Activated CD4-positive, alpha-beta T cell treated with anti-CD3 and anti-CD28 coated beads, Interleukin-10, Interleukin-2, amounts not matched to agents 100 ng/mL and 50 ng/mL, durations not matched to agents 16 hours and 8 hours (primary cell): ENCODE data around the gene DLEC1.

Experiments used
- DNase-seq: peaks from one replicate; pipeline ENCODE4 v3.0.0-alpha.2; 2020

The DLEC1 gene

DNA sequence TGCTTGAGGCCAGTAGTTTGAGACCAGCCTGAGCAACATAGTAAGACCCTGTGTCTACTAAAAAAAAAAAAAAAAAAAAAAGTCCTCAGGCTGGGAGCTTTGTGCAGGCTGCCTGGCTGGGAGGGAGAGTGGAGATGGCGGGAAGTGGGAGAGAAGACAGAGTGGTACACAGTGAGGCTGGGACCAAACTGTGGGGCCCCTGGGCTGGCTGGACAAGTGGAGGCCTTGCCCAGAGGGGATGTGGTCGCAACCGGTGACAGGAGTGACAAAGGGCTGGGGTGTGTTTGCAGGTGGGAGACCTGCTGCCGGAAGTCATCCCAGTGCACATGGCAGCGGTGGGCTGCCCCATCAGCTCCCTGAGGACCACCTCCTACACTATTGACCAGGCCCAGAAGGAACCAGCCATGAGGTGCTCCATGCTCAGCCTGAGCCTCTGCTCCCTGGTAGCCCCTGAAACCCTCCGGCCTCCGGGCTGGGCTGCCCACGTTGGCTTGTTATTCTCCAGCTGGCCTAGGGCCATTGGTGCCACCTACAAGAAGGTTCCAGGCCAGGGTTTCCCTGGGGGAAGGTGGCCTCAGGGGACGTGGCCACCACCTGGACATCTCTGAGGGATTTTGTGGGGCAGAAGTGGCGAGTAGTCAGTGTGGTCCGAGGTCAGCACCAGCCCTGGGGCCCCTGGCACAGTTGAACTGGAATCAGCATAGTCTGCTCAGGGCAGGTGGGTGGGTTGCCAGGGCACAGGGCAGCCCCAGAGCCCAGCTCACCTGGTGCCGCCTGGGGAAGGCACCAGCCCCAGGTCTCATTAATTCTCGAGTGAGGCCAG is 75.3 kb downstream of the DLEC1 start:
- no peak for DNase-seq

DNA sequence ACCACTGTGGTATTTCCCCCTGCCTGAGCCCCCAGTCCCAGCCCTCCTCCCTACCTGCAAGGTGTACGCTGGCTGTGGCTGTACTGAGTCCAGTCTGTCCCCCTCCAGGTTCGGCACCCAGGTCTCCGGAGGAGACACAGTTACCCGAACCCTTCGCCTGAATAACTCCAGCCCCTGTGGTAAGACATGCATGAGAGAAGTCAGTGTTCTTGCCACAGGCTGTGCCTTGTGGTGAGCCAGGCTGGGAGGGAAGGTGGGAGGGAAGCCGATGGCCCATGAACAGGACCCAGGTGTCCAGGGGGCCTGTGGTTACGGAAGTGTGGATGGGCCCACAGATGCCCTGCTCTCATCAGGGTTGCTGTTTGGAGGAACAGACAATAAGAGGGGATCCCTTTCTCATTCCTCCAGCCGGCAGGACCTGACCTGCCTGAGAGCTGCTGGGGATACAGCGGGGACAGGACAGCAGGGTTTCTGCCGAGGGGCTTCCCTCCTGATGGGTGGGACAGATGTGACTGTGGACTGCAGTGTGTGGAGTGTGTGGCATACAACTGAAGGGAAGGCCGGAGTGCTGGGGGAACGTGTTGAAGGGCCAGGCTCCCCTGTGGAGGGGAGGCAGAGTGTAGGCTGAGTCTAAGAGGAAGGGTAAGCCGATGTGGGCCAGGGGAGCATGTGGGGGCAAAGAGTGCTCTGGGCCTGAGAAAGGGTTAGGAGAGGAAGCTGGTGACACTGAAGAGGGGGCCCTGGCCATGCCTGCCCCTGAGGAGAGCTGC is 76.1 kb downstream of the DLEC1 start:
- no peak for DNase-seq

DNA sequence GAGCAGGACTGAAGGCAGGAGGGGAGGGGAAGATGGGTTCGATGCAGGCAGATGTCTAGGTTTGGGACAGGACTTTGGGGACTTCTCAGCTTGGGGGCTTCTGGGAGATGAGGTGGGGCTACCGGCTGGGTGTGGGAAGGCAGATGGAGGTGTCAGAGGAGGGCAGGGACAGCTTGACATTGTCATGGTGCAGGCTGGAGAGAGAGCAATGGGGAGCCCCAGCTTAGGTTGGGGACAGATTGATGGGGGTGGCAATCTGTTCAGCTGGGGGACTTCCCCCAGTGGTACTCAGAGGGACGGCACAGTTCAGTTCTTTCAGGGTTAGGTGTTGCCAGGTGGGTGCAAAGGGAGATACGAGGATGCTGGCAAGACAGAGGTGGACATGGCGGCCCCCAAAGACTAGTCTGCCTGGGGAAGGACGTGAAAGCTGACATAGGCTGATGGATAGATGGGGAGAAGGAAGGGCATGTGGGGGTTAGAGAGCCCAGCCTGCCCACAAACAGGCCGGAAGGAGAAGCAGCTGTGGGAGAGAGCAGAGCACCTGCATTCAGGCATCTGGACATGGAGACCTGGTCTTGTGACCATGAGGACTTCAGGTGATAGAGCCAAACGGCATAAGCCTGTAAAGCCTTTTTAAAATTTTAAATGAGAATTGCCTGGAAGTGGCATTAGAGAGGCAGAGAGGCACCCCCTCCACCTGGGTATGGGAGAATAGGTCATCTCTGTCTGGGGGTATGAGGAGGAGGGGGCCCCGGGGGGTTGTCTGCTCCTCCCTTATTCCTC is 76.8 kb downstream of the DLEC1 start:
- DNase-seq = no peak

- DNase-seq = no peak
Observed at GRCh38 chr3:38116471-38117162, 77.6 kb downstream of the DLEC1 start.

DNA sequence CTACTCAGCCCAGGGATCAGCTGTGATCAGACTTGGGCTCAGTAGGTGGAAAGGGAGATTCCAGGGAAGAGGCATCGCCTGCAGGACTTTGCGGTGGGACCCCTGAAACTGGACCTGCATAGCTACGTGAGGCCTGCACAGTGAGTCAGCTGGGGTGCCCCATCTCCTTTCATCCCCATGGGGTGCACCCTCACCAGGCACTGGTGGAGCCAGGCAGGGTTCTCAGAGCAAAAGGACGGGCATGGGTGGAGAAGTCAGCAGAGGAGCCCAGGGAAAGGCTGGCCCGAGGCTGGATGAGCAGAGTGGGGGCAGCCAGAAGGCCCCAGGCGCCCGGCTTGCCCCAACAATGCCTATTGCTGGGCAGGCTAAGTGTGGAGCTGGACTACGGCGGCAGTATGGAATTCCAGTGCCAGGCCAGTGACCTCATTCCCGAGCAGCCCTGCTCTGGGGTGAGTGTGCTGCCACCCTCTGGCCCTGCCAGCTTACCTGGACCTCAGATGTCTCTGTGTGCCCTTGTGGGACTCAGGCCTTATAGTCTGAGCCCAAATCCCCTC is 78.2 kb downstream of the DLEC1 start:
- DNase-seq = no peak

DNA sequence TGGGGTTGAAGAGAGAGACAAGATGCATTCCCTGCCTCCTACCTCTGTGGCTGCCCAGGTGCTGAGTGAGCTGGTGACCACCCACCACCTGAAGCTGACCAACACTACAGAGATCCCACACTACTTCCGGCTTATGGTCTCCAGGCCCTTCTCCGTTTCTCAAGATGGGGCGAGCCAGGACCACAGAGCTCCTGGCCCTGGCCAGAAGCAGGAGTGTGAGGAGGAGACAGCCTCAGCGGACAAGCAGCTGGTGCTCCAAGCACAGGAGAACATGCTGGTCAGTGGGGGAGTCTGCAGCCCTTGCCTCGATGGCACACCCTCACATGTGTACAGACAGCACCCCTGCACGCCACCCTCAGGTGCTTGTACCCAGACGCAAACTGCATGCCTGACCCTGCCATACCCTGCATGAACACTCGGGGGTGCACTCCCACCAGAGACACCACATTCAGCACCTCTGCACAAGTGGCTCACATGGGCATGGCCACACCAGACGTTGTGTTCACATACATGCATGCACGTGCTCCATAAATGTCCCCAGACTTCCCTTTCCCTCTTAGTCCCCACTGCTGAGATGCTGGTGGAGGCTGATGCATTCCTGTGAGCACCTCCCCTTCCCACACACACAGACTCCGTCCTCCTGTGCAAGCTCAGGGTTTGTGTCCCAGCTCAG is 78.9 kb downstream of the DLEC1 start:
- DNase-seq = peak; percentile 83

- DNase-seq = no peak
Observed at GRCh38 chr3:38118421-38119247, 79.6 kb downstream of the DLEC1 start.

GRCh38 chr3:38119248-38119544 is 80.2 kb downstream of the DLEC1 start:
- no peak for DNase-seq

GRCh38 chr3:38119821-38120692 is 81.0 kb downstream of the DLEC1 start:
- no peak for DNase-seq

DNA sequence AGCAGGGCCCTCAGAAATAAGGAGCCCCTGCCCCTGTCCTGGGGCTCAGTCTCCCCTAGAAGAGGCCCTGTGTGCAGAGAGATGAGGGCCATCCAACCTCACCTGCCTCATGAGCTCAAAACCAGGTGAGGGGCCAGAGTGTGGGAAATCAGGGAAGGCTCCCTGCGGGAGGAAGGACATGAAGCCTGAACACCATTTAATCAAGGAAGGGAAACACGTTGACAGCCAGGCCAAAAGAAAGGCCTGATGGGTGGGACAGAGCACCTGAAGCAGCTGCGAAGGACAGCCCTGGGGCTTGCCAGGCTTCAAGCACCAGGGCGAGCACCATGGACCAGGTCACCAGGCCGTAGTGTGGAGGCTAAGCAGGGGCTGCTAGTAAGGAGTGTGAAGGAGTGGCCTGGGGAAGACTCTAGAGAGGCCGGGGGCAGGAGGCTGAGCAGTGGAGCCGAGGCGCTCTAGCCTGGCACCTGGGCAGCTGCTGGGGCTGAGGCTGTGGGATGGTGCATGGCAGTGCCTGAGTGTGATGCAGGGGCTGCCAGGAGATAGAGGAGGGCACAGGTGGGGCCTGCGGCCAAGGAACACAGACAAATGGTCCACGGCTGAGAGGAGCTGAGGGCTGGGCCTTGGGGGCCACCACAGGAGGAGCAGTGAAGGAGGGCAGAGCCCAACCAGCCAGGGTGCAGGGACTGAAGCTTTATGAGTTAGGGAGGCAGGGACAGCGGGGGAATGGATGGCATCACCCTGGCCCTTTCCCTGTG is 81.9 kb downstream of the DLEC1 start:
- no peak for DNase-seq

DNA sequence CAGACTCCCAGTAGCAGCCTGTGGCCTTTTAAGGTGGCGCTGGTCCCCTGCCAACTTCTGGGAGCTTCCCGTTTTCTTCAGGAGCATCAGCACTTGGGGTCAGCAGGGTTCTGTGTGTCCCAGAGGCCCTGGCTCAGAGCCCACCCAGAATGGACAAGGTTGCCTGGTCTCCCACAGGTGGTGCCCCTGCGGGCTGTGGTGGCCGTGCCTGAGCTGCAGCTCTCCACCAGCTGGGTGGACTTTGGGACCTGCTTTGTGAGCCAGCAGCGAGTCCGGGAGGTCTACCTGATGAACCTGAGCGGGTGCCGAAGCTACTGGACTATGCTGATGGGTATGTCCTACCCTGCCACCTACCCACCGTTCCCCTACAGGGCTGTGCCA is 82.4 kb downstream of the DLEC1 start:
- no peak for DNase-seq

DNA sequence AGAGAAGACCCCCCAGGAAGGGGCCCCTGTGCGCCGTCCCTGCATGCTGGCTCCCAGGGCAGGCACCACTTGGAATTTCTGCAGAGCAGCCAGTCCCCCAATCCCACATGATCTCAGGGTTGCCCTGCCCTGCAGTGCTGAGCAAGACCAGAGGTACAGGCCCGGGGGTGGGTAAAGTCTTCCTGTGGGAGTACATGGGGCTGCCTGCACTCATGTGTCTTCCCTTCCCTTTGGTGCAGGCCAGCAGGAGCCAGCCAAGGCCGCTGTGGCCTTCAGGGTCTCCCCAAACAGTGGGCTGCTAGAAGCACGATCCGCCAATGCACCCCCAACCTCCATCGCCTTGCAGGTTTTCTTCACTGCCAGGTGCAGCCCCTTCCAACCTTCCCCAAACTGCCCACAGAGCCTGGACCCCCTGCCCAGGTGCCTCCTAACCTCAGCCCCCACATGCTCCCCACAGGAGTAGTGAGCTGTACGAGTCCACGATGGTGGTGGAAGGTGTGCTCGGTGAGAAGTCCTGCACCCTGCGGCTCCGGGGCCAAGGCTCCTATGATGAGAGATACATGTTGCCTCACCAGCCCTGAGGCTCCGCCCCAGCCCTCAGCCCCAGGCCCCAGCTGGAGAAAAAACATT is 82.9 kb downstream of the DLEC1 start:
- DNase-seq = no peak

DNA sequence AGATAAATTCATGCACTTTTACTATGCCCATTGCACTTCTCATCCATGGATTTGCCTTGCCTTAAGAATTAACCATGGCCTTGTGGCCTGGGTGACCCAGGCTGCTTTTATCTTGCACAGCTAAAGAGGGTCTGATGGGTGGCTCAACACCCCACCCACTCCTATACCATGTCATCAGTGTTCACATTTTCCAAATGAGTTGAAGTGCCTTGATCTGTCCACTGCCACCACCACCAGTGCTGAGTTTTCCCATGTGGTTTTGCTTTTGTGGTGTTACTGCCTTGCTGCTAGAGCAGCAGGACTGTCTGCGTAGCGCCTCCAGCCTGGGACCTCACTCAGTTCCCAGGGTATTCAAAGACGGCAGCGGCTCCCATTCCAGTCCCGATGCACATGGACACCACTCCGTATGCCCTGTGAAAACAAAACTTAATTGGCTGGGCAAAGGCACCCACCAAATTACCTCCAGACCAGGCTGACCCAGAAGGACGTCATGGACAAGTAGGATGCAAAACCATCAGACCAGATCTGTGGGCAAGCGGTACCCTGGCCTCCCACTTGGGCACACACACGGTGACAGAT is 83.8 kb downstream of the DLEC1 start:
- no peak for DNase-seq

- DNase-seq = no peak
Observed at GRCh38 chr3:38124324-38125122, 85.5 kb downstream of the DLEC1 start.

- no peak for DNase-seq
Observed at GRCh38 chr3:38125305-38126120, 86.5 kb downstream of the DLEC1 start.

DNA sequence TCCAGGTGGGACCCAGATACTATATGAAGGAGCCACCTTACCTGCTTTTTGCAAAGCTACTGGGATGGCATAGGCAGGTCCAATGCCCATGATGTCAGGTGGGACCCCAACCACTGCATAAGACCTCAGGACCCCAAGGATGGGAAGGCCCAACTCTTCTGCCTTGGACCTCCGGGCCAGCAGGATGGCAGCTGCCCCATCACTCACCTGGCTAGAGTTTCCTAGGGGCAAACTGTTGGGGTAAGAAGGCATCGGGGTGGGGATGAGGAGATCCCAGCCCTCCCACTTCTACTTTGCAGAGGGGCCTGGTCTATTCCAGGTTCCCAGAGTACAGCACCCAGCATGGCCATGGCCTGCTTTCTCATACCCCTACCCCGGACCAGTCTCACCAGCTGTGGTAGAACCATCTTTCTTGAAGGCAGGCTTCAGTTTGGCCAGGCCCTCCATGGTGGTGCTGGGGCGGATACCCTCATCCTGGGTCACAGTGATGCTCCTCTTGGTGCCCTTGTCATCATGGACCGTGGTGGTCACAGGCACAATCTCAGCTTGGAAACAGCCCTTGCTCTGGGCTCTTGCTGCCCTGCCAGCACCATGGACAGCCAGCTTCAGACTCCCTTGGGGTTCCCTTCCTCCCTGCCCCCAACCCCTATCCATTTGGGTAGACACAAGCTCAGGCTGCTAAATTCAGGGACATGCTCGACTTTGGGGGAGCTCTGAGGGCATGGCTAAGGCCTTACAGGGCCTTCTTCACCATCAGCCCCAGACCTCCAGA is 87.3 kb downstream of the DLEC1 start:
- DNase-seq = no peak
